B cell (primary cell): Measurements from ENCODE around the gene RCAN1. TPM values are rescaled to one million over a fixed set of nuclear protein-coding genes. Genes with fewer than 3 reads are reported as not detected.

Experiments
- ATAC-seq: fragments of 200-7000 bp; cut with Tn5 transposase; one replicate; pipeline ENCODE4 v1.10.0; 2021; ENCODE audit warnings: low read depth, mild to moderate bottlenecking, moderate number of reproducible peaks, moderate library complexity
- CTCF ChIA-PET: fragments of 350-600 bp; sonication (Branson Sonifier 250); formaldehyde crosslinking; loops from one replicate; lab custom pipeline; 2021; ENCODE audit warnings: antibody characterized with exemption, inconsistent platforms; lab: Charles Lee
- POLR2A ChIA-PET: fragments of 350-600 bp; sonication (Branson Sonifier 250); formaldehyde crosslinking; loops from one replicate; lab custom pipeline; 2021; ENCODE audit warnings: antibody characterized with exemption; lab: Charles Lee
- DNase-seq: peaks from one replicate; pipeline ENCODE4 v3.0.0; 2013
- H2AFZ ChIP-seq: 2 replicates; pipeline ENCODE4 v1.6.1; 2012; ENCODE audit warnings: mild to moderate bottlenecking, low read depth, low read length; ENCODE audit not compliant: insufficient read depth, poor library complexity, severe bottlenecking
- H3K27ac ChIP-seq, 2 donors: 1 replicate in 1 of 2; 2 replicates in 1 of 2; pipeline ENCODE4 v1.5.1; 2012 to 2013; ENCODE audit warnings: low read length in 2 of 2, mild to moderate bottlenecking in 2 of 2, moderate library complexity in 1 of 2
- H3K27me3 ChIP-seq, 4 experiments: fragments of 200-600 bp in 1 of 4; sonication (generic) in 1 of 4; replicated peaks in 1 of 4; 1 replicate in 2 of 4; 2 replicates in 2 of 4; pipeline versions ENCODE4 v1.6.1 to v1.7.0; 2013 to 2016; ENCODE audit warnings: low read length in 3 of 4, mild to moderate bottlenecking in 2 of 4, mixed read lengths in 1 of 4, moderate library complexity in 1 of 4; ENCODE audit not compliant: insufficient read depth in 4 of 4, control insufficient read depth in 3 of 4; ENCODE audit errors: control extremely low read depth in 1 of 4
- H3K36me3 ChIP-seq, 2 experiments: replicated peaks in 1 of 2; 1 replicate in 1 of 2; 2 replicates in 1 of 2; pipeline versions ENCODE4 v1.6.1 to v1.7.1; 2013; ENCODE audit warnings: low read length in 1 of 2; ENCODE audit not compliant: insufficient read depth in 2 of 2, control insufficient read depth in 1 of 2; ENCODE audit errors: control extremely low read depth in 1 of 2, extremely low read depth in 1 of 2
- H3K4me1 ChIP-seq, 2 donors: fragments of 200-600 bp in 1 of 2; sonication (generic) in 1 of 2; 1 replicate in 1 of 2; 2 replicates in 1 of 2; pipeline versions ENCODE4 v1.5.1 to v1.6.1; 2013 to 2017; ENCODE audit warnings: low read length in 2 of 2; ENCODE audit not compliant: control insufficient read depth in 2 of 2, insufficient read depth in 2 of 2
- H3K4me2 ChIP-seq: replicated peaks from 2 replicates; pipeline ENCODE3; 2012; ENCODE audit warnings: mild to moderate bottlenecking, low read depth, low read length; ENCODE audit not compliant: poor library complexity, severe bottlenecking
- H3K4me3 ChIP-seq, 5 experiments: fragments of 200-600 bp in 1 of 5; sonication (generic) in 1 of 5; 1 replicate in 3 of 5; 2 replicates in 2 of 5; pipeline versions ENCODE4 v1.5.1 to v1.7.0; 2011 to 2016; ENCODE audit warnings: low read length in 4 of 5, mild to moderate bottlenecking in 4 of 5, low read depth in 2 of 5, control low read depth in 1 of 5, moderate library complexity in 1 of 5; ENCODE audit not compliant: insufficient read depth in 1 of 5; ENCODE audit errors: control extremely low read depth in 1 of 5, extremely low read depth in 1 of 5
- H3K79me2 ChIP-seq: fragments of 200-600 bp; sonication (generic); one replicate; pipeline ENCODE4 v1.6.0; 2016; ENCODE audit warnings: low read length; ENCODE audit not compliant: control insufficient read depth, insufficient read depth
- H3K9ac ChIP-seq: fragments of 200-600 bp; sonication (generic); 2 replicates; pipeline ENCODE4 v1.6.1; 2017; ENCODE audit warnings: mild to moderate bottlenecking, low read length, moderate library complexity
- H3K9me3 ChIP-seq, 3 donors: one replicate each; pipeline versions ENCODE4 v1.6.1 to v1.7.1; 2013; ENCODE audit warnings: low read length in 2 of 3; ENCODE audit not compliant: control insufficient read depth in 2 of 3, insufficient read depth in 1 of 3; ENCODE audit errors: control extremely low read depth in 1 of 3
- H4K20me1 ChIP-seq: 2 replicates; pipeline ENCODE4 v1.6.0; 2012; ENCODE audit warnings: mild to moderate bottlenecking, low read length; ENCODE audit not compliant: insufficient read depth, control insufficient read depth, poor library complexity, severe bottlenecking
- H3K27ac Mint-ChIP-seq: one replicate; pipeline ENCODE4 v1.8.0; 2021; ENCODE audit warnings: mixed read lengths
- H3K27me3 Mint-ChIP-seq: one replicate; pipeline ENCODE4 v1.8.0; 2021; ENCODE audit warnings: mixed read lengths
- H3K4me1 Mint-ChIP-seq: one replicate; pipeline ENCODE4 v1.8.0; 2021; ENCODE audit warnings: mixed read lengths
- H3K4me3 Mint-ChIP-seq: one replicate; pipeline ENCODE4 v1.8.0; 2021; ENCODE audit warnings: mixed read lengths
- H3K9me3 Mint-ChIP-seq: one replicate; pipeline ENCODE4 v1.8.0; 2022; ENCODE audit warnings: mixed read lengths; ENCODE audit not compliant: insufficient read depth
- EZH2 ChIP-seq: IDR thresholded peaks from 2 replicates; pipeline ENCODE4 v1.6.1; 2012; ENCODE audit warnings: borderline replicate concordance, low read depth, mild to moderate bottlenecking, moderate library complexity, low read length; ENCODE audit not compliant: insufficient read depth, poor library complexity, severe bottlenecking
- WGBS: methylation state at CpG from one replicate; pipeline ENCODE4 v1.1.5; 2013; ENCODE audit warnings: missing lambda C conversion rate; ENCODE audit not compliant: insufficient coverage; 5-methylcytosine and 5-hydroxymethylcytosine counted together
- intact Hi-C: fragments of 100-400 bp; cut with micrococcal nuclease; formaldehyde crosslinking; loops from one replicate; pipeline ENCODE4 v1.10.0; 2022
- polyA plus RNA-seq: library from polyadenylated mRNA; depleted of rRNA; stranded (reverse); fragments of >200 nt; gene quantifications from 2 replicates; pipeline ENCODE4 v1.2.3, GENCODE V29; 2012
- total RNA-seq, 2 donors: library from RNA; stranded (reverse); fragments of 120-200 nt in 1 of 2; gene quantifications; 1 replicate in 1 of 2; 2 replicates in 1 of 2; pipeline versions ENCODE4 v1.2.3 to v1.2.4, GENCODE V29; 2013 to 2022
- TF ChIP-seq, protein P1 (sequence below): fragments of 200-600 bp; IDR thresholded peaks from one replicate; pipeline ENCODE4 v1.8.0; 2022; ENCODE audit warnings: antibody characterized with exemption, mild to moderate bottlenecking

RCAN1 gene
- total and polyA plus RNA-seq, 2 donors (not counting 1 experiment from before 2014, with no cell fraction given) = 0.97 to 4.4 TPM

DNA sequence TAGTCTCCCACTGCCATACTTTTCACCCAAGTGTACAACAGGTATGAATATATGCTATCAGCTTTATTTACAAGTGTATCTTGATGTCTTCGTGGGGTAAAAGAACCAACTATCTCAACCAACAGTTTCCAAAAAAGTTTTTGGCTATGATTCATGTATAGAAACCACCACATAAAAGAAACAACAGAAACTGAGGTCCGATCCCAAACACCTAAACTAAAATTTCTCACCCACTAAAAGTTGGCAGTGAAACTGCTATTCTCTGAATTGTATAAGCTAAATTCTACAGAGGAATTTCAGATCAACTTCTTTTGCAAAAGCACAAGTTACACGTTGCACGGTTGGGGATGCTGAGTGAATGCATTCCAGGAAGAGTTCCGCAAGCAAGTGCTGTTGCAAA is 97.9 kb downstream of the RCAN1 start:
- Histone ChIP-seq H3K27ac (no peak overlapping the region), H3K27me3 (no peaks in the 10 kb centered on the region), H3K79me2 (no peaks in the 10 kb centered on the region), H3K4me2 (no peak overlapping the region), H3K4me1 (no peaks in the 10 kb centered on the region), H3K9ac (no peak overlapping the region), H4K20me1 (no peaks in the 10 kb centered on the region), H3K4me3 (peak overlapping the region in 1 of 5 experiments; percentile 53), H2AFZ (no peak overlapping the region), H3K36me3 (no peaks in the 10 kb centered on the region), H3K9me3 (no peaks in the 10 kb centered on the region)
- ChIA-PET POLR2A (no interaction called here), CTCF (no interaction called here)
- no peak for ATAC-seq
- no peak overlapping the region for H3K4me3 Mint-ChIP-seq
- H3K27ac Mint-ChIP-seq = no peak overlapping the region
- H3K27me3 Mint-ChIP-seq = no peaks in the 10 kb centered on the region
- WGBS = 96% methylated on average over 3 of the region's 5 CpGs
- no peaks in the 10 kb centered on the region for H3K4me1 Mint-ChIP-seq
- DNase-seq = no peak
- intact Hi-C loops = no loop called here
- H3K9me3 Mint-ChIP-seq = no peaks in the 10 kb centered on the region
- TF ChIP-seq, protein P1, sequence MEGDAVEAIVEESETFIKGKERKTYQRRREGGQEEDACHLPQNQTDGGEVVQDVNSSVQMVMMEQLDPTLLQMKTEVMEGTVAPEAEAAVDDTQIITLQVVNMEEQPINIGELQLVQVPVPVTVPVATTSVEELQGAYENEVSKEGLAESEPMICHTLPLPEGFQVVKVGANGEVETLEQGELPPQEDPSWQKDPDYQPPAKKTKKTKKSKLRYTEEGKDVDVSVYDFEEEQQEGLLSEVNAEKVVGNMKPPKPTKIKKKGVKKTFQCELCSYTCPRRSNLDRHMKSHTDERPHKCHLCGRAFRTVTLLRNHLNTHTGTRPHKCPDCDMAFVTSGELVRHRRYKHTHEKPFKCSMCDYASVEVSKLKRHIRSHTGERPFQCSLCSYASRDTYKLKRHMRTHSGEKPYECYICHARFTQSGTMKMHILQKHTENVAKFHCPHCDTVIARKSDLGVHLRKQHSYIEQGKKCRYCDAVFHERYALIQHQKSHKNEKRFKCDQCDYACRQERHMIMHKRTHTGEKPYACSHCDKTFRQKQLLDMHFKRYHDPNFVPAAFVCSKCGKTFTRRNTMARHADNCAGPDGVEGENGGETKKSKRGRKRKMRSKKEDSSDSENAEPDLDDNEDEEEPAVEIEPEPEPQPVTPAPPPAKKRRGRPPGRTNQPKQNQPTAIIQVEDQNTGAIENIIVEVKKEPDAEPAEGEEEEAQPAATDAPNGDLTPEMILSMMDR = no peak
- TF ChIP-seq EZH2 = no peak

DNA sequence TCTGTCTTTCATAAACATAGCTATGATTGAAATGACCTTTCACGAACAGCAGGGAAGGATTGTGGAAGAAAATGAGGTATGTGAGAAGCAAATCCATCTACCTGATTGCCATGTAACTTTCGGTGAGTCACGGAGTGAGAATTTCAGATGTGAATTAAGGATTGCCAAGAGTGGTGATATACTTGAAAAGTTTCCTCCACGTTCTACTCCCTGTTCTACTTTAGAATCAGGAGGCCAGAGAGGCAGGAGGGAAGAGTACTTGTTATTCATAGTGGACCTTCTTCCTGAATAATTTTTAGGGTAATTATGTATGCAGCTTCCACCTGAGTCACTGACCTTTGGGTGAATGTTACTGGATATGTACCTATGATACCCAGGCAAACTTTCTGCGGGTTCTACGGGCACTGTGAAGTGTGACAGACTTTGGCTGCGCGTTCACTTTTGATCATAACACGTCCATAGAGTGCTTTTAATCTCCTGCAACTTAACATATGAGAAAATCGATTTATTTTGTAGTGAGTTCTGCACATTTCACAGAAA is 100.3 kb downstream of the RCAN1 start:
- Mint-ChIP-seq H3K27ac (no peak overlapping the region), H3K4me3 (no peak overlapping the region), H3K9me3 (no peaks in the 10 kb centered on the region), H3K27me3 (no peaks in the 10 kb centered on the region), H3K4me1 (no peaks in the 10 kb centered on the region)
- Histone ChIP-seq H4K20me1 (no peaks in the 10 kb centered on the region), H3K9ac (no peak overlapping the region), H3K4me1 (no peaks in the 10 kb centered on the region), H3K9me3 (no peaks in the 10 kb centered on the region), H3K4me2 (no peak overlapping the region), H3K36me3 (no peaks in the 10 kb centered on the region), H3K4me3 (no peak overlapping the region), H2AFZ (no peak overlapping the region), H3K27ac (no peak overlapping the region), H3K27me3 (no peaks in the 10 kb centered on the region), H3K79me2 (no peaks in the 10 kb centered on the region)
- intact Hi-C loops = no loop called here
- CTCF ChIA-PET = interaction anchor here (0.8 kb wide), 1 partner anchor 8 kb away, joined by 3 read pairs; no protein-coding TSS in a partner anchor
- TF ChIP-seq EZH2 = no peak
- TF ChIP-seq, protein P1 = no peak
- ATAC-seq = no peak
- DNase-seq = no peak
- WGBS = 95% methylated on average over 4 of the region's 10 CpGs
- POLR2A ChIA-PET = no interaction called here
